ENCODE results near the gene SRPK3.

DNA sequence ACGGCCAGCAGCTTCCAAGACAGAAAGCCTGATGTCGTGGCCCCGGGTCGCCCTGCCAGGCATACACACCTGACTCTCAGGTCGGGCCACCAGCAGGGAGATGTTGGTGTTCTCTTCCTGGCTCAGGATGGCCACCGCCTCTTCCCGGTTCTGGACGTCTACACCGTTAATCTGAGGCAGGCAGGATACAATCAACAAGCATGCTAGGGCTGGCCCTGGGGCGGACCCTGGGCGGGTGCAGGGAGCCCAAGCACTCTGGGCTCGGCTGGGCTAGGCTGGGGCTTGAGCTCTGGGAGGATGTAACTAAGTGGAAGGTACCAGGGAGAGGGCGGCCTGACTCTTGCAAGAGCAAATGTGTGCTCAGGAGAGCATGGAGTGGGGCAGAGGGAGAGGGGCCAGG is 24.6 kb downstream of the SRPK3 start:
- no peak for TF ChIP-seq CTCF (IDR thresholded peaks at IDR 0.05)
- no peak for TF ChIP-seq POLR2A (IDR thresholded peaks at IDR 0.05)
